ENCODE data around the gene NEK1. TPM values are rescaled to one million over a fixed set of nuclear protein-coding genes. Genes with fewer than 3 reads are reported as not detected.
"Not testable (repeated sequence)": the region's sequence is repeated elsewhere in the genome, so short reads cannot be mapped to it uniquely, and the experiment has no call there.

Gene NEK1
- total RNA-seq, 1 donor from 2014 or later = 13.0 TPM

DNA sequence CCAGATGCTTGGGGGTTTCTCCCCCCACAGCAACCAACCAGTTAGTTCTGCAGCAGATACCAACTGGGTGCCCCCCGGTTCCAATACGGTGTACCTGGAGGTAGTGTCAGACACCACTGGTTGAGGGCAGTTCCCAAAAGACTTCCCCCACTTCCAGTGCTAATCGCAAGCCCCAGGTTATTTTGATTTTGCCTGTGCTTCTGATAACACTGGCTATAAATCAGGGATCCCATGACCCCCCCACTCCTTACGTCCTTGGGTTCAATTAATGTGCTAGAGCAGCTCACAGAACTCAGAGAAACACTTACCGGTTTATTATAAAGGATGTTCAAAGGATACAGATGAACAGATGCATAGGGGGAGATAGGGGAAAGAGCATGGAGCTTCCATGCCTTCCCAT is 13.5 kb upstream of the NEK1 start:
- Mint-ChIP-seq H3K36me3 (ENCODE audit: low read depth) (no peaks in the 10 kb centered on the region), H3K9me3 (no peaks in the 10 kb centered on the region), H3K4me1 (peaks cover 27% of the 10 kb centered on the region), H3K4me3 (no peak overlapping the region), H3K27me3 (ENCODE audit: low read depth) (no peaks in the 10 kb centered on the region), H3K27ac (ENCODE audit: unreplicated experiment) (no peak overlapping the region)
- TF ChIP-seq, protein P1, sequence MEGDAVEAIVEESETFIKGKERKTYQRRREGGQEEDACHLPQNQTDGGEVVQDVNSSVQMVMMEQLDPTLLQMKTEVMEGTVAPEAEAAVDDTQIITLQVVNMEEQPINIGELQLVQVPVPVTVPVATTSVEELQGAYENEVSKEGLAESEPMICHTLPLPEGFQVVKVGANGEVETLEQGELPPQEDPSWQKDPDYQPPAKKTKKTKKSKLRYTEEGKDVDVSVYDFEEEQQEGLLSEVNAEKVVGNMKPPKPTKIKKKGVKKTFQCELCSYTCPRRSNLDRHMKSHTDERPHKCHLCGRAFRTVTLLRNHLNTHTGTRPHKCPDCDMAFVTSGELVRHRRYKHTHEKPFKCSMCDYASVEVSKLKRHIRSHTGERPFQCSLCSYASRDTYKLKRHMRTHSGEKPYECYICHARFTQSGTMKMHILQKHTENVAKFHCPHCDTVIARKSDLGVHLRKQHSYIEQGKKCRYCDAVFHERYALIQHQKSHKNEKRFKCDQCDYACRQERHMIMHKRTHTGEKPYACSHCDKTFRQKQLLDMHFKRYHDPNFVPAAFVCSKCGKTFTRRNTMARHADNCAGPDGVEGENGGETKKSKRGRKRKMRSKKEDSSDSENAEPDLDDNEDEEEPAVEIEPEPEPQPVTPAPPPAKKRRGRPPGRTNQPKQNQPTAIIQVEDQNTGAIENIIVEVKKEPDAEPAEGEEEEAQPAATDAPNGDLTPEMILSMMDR (conservative IDR thresholded peaks at IDR 0.05) = no peak
- DNase-seq (ENCODE audit: low read depth, low spot score) = no peak

GRCh38 chr4:169624012-169624411 is 11.6 kb upstream of the NEK1 start:
- not testable (repeated sequence) for H3K27ac Mint-ChIP-seq (ENCODE audit: unreplicated experiment); H3K9me3 Mint-ChIP-seq; H3K36me3 Mint-ChIP-seq (ENCODE audit: low read depth); H3K27me3 Mint-ChIP-seq (ENCODE audit: low read depth); DNase-seq (ENCODE audit: low read depth, low spot score)
- Mint-ChIP-seq H3K4me1 (peaks cover 40% of the 10 kb centered on the region), H3K4me3 (peak overlapping the region; percentile 12)

GRCh38 chr4:169622566-169622965 is 10.2 kb upstream of the NEK1 start:
- no peak overlapping the region for H3K27ac Mint-ChIP-seq (ENCODE audit: unreplicated experiment)
- no peaks in the 10 kb centered on the region for H3K36me3 Mint-ChIP-seq (ENCODE audit: low read depth)
- H3K27me3 Mint-ChIP-seq (ENCODE audit: low read depth) = no peaks in the 10 kb centered on the region
- TF ChIP-seq, protein P1 (conservative IDR thresholded peaks at IDR 0.05) = no peak
- peaks cover 40% of the 10 kb centered on the region for H3K4me1 Mint-ChIP-seq
- H3K9me3 Mint-ChIP-seq = no peaks in the 10 kb centered on the region
- H3K4me3 Mint-ChIP-seq = peak overlapping the region; percentile 41
- no peak for DNase-seq (ENCODE audit: low read depth, low spot score)

GRCh38 chr4:169621731-169622492 is 9.5 kb upstream of the NEK1 start:
- H3K27me3 Mint-ChIP-seq (ENCODE audit: low read depth) = no peaks in the 10 kb centered on the region
- H3K4me3 Mint-ChIP-seq = peak overlapping the region; percentile 87
- TF ChIP-seq, protein P1 (conservative IDR thresholded peaks at IDR 0.05) = no peak

GRCh38 chr4:169620880-169621248 is 8.5 kb upstream of the NEK1 start:
- Mint-ChIP-seq H3K4me3 (peak overlapping the region; percentile 99), H3K36me3 (ENCODE audit: low read depth) (no peaks in the 10 kb centered on the region), H3K9me3 (no peaks in the 10 kb centered on the region), H3K4me1 (peaks cover 40% of the 10 kb centered on the region), H3K27ac (ENCODE audit: unreplicated experiment) (peak overlapping the region; percentile 100), H3K27me3 (ENCODE audit: low read depth) (no peaks in the 10 kb centered on the region)
- TF ChIP-seq, protein P1 (conservative IDR thresholded peaks at IDR 0.05) = no peak
- no peak for DNase-seq (ENCODE audit: low read depth, low spot score)

More at GRCh38 chr4:169621731-169622492, 9.5 kb upstream of the NEK1 start:
- H3K9me3 Mint-ChIP-seq = no peaks in the 10 kb centered on the region
- DNase-seq (ENCODE audit: low read depth, low spot score) = no peak
- peaks cover 40% of the 10 kb centered on the region for H3K4me1 Mint-ChIP-seq
- no peaks in the 10 kb centered on the region for H3K36me3 Mint-ChIP-seq (ENCODE audit: low read depth)
- H3K27ac Mint-ChIP-seq (ENCODE audit: unreplicated experiment) = peak overlapping the region; percentile 31
